Loucy (cell line): ENCODE measurements around the gene CCDC187.

Source experiments
- H2AFZ ChIP-seq: fragments of 200-600 bp; sonication (generic); 2 replicates; pipeline ENCODE4 v1.6.0; 2016; ENCODE audit warnings: antibody characterized with exemption, mild to moderate bottlenecking, low read length, moderate library complexity
- H3F3A ChIP-seq: fragments of 200-600 bp; 2 replicates; pipeline ENCODE4 v1.6.0; 2016; ENCODE audit warnings: antibody characterized with exemption, low read depth, mild to moderate bottlenecking
- H3K27me3 ChIP-seq: fragments of 200-600 bp; sonication (generic); 2 replicates; pipeline ENCODE4 v1.6.1; 2014; ENCODE audit warnings: low read length, mild to moderate bottlenecking; ENCODE audit not compliant: insufficient read depth, poor library complexity, severe bottlenecking
- H3K36me3 ChIP-seq: fragments of 200-600 bp; sonication (generic); 2 replicates; pipeline ENCODE4 v1.6.1; 2016; ENCODE audit warnings: low read length; ENCODE audit not compliant: insufficient read depth
- H3K4me1 ChIP-seq: fragments of 200-600 bp; sonication (generic); 2 replicates; pipeline ENCODE4 v1.5.1; 2014; ENCODE audit warnings: low read length, mild to moderate bottlenecking; ENCODE audit not compliant: insufficient read depth, poor library complexity, severe bottlenecking
- H3K4me2 ChIP-seq: fragments of 200-600 bp; sonication (generic); 2 replicates; pipeline ENCODE4 v1.6.0; 2014; ENCODE audit warnings: antibody characterized with exemption, low read length, low read depth, mild to moderate bottlenecking; ENCODE audit not compliant: poor library complexity, severe bottlenecking
- H3K4me3 ChIP-seq: fragments of 200-600 bp; sonication (generic); 2 replicates; pipeline ENCODE4 v1.5.1; 2014; ENCODE audit warnings: low read length, mild to moderate bottlenecking, mixed read lengths; ENCODE audit not compliant: poor library complexity, severe bottlenecking
- H3K79me2 ChIP-seq: fragments of 200-600 bp; sonication (generic); 2 replicates; pipeline ENCODE4 v1.6.1; 2014; ENCODE audit warnings: low read length; ENCODE audit not compliant: insufficient read depth
- H3K9ac ChIP-seq: fragments of 200-600 bp; sonication (generic); 2 replicates; pipeline ENCODE4 v1.6.0; 2014; ENCODE audit warnings: mild to moderate bottlenecking, low read depth, low read length, moderate library complexity; ENCODE audit not compliant: poor library complexity, severe bottlenecking
- H3K9me2 ChIP-seq: fragments of 200-600 bp; sonication (generic); replicated peaks from 2 replicates; pipeline ENCODE4 v1.6.1; 2016; ENCODE audit warnings: low read depth, low read length, mixed read lengths
- H3K9me3 ChIP-seq: fragments of 200-600 bp; sonication (generic); 2 replicates; pipeline ENCODE4 v1.6.1; 2014; ENCODE audit warnings: mild to moderate bottlenecking, antibody characterized with exemption, low read length, low read depth; ENCODE audit not compliant: insufficient read depth
- H4K20me1 ChIP-seq: fragments of 200-600 bp; sonication (generic); 2 replicates; pipeline ENCODE4 v1.6.0; 2014; ENCODE audit warnings: antibody characterized with exemption, low read length, mild to moderate bottlenecking; ENCODE audit not compliant: insufficient read depth, poor library complexity, severe bottlenecking
- CTCF ChIP-seq: fragments of 200-600 bp; sonication (generic); conservative IDR thresholded peaks from 2 replicates; pipeline ENCODE4 v1.5.1; 2014; ENCODE audit warnings: mild to moderate bottlenecking, antibody characterized with exemption, low read length
- EZH2phosphoT487 ChIP-seq: fragments of 200-600 bp; IDR thresholded peaks from 2 replicates; pipeline ENCODE4 v1.6.1; 2018; ENCODE audit warnings: antibody characterized with exemption, mild to moderate bottlenecking, moderate library complexity, borderline replicate concordance

CCDC187 gene

DNA sequence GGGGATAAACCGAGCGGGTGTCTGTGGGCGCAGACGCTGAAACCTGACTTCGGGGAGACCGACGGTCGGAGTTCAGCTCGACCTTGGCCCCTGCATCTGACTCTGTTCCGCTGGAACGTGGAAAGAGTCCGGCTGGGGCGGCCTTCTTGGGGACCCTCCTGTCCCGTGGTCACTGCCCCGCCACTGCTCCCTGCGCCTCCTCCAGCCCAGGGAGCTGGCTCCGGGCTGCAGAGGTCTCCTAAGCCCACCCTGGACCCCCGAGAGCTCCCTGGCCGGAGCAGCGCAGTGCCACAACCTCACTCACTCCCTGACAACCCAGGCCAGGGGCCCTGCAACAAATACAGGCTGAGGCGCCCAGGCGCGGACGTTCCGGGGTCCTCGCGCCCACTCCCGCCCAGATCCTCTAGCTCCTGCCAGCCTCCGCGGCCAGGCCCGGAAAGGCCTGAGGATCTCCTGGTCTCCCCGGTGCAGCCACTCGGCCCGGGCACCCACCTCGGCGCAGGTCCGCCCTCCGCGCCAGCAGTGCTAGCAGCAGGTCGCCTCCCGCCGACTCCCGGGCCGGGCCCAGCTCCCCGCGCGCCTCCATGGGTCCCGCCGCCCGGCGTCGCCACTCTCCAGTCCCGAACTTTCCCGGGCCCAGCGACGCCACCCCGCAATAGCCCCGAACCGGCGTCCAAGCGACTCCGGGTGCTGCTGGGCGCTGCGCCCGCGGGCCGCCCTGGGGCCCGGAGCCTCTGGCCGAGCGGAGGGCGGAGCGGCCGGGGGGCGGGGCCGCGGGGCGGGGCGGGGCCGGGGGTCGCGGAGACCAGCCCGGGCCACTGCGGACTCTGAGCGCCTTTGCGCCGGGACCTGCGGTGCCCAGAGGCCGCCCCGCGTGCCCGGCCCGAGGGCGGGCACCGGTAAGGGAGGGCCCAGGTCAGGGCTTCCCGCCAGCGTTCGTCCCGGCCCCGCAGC, 101.2 kb downstream of the CCDC187 start:
- no peak overlapping the region for H3K4me2 ChIP-seq

DNA sequence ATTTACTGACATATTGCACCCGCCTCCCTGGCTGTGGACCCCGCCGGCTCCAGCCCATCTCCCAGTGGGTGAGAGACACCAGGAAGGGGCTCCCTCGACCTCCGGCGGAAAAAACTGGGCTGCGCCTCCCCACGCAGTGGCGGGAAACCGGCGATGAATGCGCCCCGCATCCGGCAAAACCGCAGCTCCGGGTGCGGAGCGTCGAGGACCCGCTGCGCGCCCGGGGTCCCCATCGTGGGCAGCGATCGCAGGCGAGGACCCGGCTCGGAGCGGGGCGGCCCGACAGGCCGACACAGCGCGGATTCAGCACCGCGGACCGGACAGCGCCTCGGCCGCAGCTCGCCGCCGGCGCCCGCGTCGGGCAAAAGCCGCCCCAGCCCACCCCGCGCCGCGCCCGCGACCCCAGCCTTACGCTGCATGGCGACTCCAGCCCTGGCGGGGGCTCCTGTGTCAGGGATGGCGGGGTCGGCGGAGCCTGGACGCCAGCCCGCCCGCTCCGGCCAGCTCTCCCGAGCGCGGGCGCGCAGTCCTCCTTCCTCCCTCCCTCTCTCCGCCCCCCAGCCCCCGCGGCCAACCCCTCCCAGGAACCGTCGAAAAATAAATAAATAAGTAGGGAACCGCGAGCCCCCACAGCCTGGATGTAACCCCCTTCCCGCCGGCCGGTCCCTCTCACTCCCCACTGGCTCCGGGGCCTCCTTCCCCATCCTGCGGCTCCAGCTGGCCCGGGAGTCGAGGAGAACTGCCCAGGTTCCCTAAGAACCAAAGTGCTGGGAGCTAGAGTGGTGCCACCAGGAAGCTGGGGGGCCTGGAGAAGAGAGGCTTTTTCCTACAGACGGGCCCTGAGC, 102.1 kb downstream of the CCDC187 start:
- Histone ChIP-seq H4K20me1 (no peaks in the 10 kb centered on the region), H3K9me2 (no peaks in the 10 kb centered on the region), H3K4me3 (no peak overlapping the region), H3K27me3 (no peaks in the 10 kb centered on the region), H3K9ac (no peak overlapping the region), H3K4me2 (no peak overlapping the region), H3K4me1 (no peaks in the 10 kb centered on the region), H3K36me3 (peaks cover 5% of the 10 kb centered on the region; the same call in 1 of the 2 replicates), H3K79me2 (no peaks in the 10 kb centered on the region), H3F3A (no peaks in the 10 kb centered on the region), H3K9me3 (no peaks in the 10 kb centered on the region), H2AFZ (no peak overlapping the region)
- TF ChIP-seq EZH2phosphoT487 = no peak
- TF ChIP-seq CTCF = no peak

More for the DNA sequence above, 101.2 kb downstream of the CCDC187 start:
- Histone ChIP-seq H3K79me2 (no peaks in the 10 kb centered on the region), H3K9me2 (no peaks in the 10 kb centered on the region), H3K4me3 (no peak overlapping the region), H3K4me1 (no peaks in the 10 kb centered on the region), H3K9ac (no peak overlapping the region), H4K20me1 (no peaks in the 10 kb centered on the region), H3K27me3 (no peaks in the 10 kb centered on the region), H3K9me3 (no peaks in the 10 kb centered on the region), H3F3A (no peaks in the 10 kb centered on the region), H3K36me3 (peaks cover 12% of the 10 kb centered on the region; the same call in 1 of the 2 replicates), H2AFZ (no peak overlapping the region)
- no peak for TF ChIP-seq CTCF
- TF ChIP-seq EZH2phosphoT487 = no peak

GRCh38 chr9:136201174-136201573, 102.7 kb downstream of the CCDC187 start:
- Histone ChIP-seq H3K9ac (no peak overlapping the region), H3K9me2 (no peaks in the 10 kb centered on the region), H3K79me2 (no peaks in the 10 kb centered on the region), H4K20me1 (no peaks in the 10 kb centered on the region), H3K36me3 (peaks cover 5% of the 10 kb centered on the region; the same call in 1 of the 2 replicates), H3K27me3 (no peaks in the 10 kb centered on the region), H3K4me3 (no peak overlapping the region), H3F3A (no peaks in the 10 kb centered on the region), H3K4me1 (no peaks in the 10 kb centered on the region), H2AFZ (no peak overlapping the region), H3K9me3 (no peaks in the 10 kb centered on the region), H3K4me2 (no peak overlapping the region)
- TF ChIP-seq EZH2phosphoT487 = no peak
